ENCODE data around the gene LY9.
A peak's percentile ranks its signal among the peaks of the same experiment; 100 is the strongest.
"Not testable (repeated sequence)": the region's sequence is repeated elsewhere in the genome, so short reads cannot be mapped to it uniquely, and the experiment has no call there.

Gene LY9

GRCh38 chr1:160853754-160854153 is 57.8 kb downstream of the LY9 start:
- no peaks in the 10 kb centered on the region for H3K27me3 Mint-ChIP-seq
- no peaks in the 10 kb centered on the region for H3K36me3 Mint-ChIP-seq
- no peaks in the 10 kb centered on the region for H3K9me3 Mint-ChIP-seq (ENCODE audit: low read depth)
- no peak overlapping the region for H3K4me3 Mint-ChIP-seq
- peak overlapping the region; percentile 10 for H3K27ac Mint-ChIP-seq
- peaks cover 10% of the 10 kb centered on the region for H3K4me1 Mint-ChIP-seq (ENCODE audit: low read depth)

DNA sequence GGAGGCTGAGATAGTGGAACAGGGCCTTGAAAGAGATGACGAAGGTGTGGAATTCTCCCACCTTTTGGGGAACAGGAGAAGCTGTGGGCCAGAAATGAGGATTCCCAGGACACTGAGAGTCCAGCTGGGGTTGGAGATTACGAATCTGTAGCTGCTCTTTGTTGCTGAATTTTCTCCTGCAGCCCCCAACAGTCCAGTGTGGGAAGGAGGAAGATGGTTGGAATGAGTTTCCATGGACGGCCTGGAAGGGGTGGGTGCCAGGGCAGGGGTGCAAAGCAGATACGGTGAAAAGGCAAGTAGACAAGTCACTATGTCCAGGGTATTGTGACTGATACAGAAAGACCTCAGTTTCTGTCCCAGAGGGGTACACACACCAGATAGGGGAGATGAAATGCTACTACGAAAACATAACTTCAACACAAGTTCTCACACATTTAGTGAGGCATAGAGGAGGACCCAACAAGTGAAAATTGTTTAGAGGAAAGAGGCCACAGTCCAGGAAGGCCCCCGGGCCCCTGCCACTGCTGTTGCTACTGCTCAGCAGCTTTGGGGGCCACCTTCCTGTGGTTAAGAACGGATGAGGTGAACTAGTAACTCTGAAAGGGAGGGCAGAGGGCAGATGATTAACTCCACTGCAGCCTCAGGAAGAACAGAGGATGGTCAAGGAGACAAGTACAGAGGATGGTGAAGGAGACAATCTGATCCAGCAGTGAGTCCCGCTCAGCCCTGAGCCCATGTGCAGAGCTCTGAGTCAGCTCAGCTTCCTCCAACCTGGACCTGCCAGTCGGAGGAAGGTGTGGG is 59.4 kb downstream of the LY9 start:
- H3K4me3 Mint-ChIP-seq: no peak overlapping the region
- H3K4me1 Mint-ChIP-seq (ENCODE audit: low read depth): peaks cover 14% of the 10 kb centered on the region
- H3K9me3 Mint-ChIP-seq (ENCODE audit: low read depth): no peaks in the 10 kb centered on the region
- no peak overlapping the region for H3K27ac Mint-ChIP-seq
- peaks cover 3% of the 10 kb centered on the region for H3K36me3 Mint-ChIP-seq
- H3K27me3 Mint-ChIP-seq: no peaks in the 10 kb centered on the region

DNA sequence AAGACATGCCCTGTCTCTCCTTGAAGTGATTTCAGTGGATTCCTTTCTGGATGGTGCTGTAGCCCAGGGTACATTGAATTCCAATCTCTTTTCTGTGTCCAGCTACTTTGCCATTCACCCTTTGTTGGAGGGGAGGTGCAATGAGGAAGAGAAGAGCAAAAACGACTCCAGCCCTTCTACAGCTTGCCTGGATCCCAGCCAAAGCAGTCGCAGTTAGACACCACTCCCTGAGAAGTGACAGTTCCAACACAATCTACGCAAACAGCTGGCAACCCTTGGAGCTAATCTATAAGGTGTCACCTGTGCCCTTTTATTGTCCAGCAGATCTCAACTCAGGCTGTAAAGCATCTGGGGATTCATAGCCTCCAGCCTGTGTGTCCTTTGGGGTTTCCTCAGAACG is 62.1 kb downstream of the LY9 start:
- Mint-ChIP-seq H3K4me1 (ENCODE audit: low read depth) (peaks cover 28% of the 10 kb centered on the region), H3K4me3 (no peak overlapping the region), H3K27me3 (no peaks in the 10 kb centered on the region), H3K9me3 (ENCODE audit: low read depth) (no peaks in the 10 kb centered on the region), H3K27ac (no peak overlapping the region), H3K36me3 (peaks cover 3% of the 10 kb centered on the region)

DNA sequence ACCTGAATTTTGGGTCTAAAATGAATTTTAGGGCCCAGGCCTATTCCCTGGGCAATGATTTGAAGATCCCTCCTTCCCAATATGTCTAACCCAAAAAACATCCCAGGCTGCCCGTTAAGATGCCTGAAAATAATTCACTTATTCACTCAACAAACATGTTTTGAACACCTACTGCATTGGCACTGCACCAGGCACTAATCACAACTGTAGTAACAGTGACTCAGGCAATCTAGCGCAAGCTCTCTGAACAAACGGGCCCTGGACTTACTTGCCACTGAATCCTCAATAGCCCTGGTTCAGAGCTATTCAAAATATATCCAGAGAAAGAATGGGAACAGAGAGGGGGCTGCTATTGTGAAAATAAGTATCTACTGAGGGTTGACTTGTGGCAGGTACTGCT is 62.5 kb downstream of the LY9 start:
- no peak overlapping the region for H3K4me3 Mint-ChIP-seq
- H3K27ac Mint-ChIP-seq: no peak overlapping the region
- peaks cover 27% of the 10 kb centered on the region for H3K4me1 Mint-ChIP-seq (ENCODE audit: low read depth)
- peaks cover 3% of the 10 kb centered on the region for H3K36me3 Mint-ChIP-seq
- H3K9me3 Mint-ChIP-seq (ENCODE audit: low read depth): no peaks in the 10 kb centered on the region
- H3K27me3 Mint-ChIP-seq: no peaks in the 10 kb centered on the region

DNA sequence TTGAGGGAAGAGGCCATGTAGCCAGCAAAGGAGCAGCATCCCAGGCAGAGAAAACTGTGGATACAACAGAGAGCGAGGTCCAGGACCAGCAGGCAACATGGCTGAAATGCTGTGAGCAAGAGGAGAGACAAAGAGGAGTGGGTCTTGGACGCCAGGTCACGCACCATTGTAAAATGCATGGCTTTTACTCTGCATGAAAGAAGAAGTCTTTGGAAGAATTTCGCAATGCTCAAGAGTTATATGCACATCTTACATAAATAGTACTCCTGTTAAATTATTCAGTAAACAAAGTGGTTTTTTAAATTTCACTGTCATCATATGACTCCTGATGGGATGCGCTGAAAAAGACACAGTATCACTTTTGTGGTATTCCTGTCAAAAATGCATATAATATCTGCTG is 63.2 kb downstream of the LY9 start:
- Mint-ChIP-seq H3K27ac (no peak overlapping the region), H3K27me3 (no peaks in the 10 kb centered on the region), H3K4me1 (ENCODE audit: low read depth) (peaks cover 24% of the 10 kb centered on the region), H3K4me3 (no peak overlapping the region), H3K9me3 (ENCODE audit: low read depth) (no peaks in the 10 kb centered on the region), H3K36me3 (peaks cover 3% of the 10 kb centered on the region)

- Mint-ChIP-seq H3K27ac (no peak overlapping the region), H3K4me1 (ENCODE audit: low read depth) (peaks cover 23% of the 10 kb centered on the region), H3K9me3 (ENCODE audit: low read depth) (no peaks in the 10 kb centered on the region), H3K27me3 (no peaks in the 10 kb centered on the region), H3K4me3 (no peak overlapping the region), H3K36me3 (peaks cover 3% of the 10 kb centered on the region)
Measured at GRCh38 chr1:160860840-160861505, 65.0 kb downstream of the LY9 start.

- Mint-ChIP-seq H3K4me1 (ENCODE audit: low read depth) (peaks cover 23% of the 10 kb centered on the region), H3K4me3 (no peak within 1 kb of the TSS), H3K27ac (no peak within 1 kb of the TSS), H3K27me3 (no peaks in the 10 kb centered on the region), H3K9me3 (ENCODE audit: low read depth) (no peaks in the 10 kb centered on the region), H3K36me3 (peaks cover 3% of the 10 kb centered on the region)
Measured at GRCh38 chr1:160862203-160863060, 66.5 kb downstream of the LY9 start, which contains the start of gene CD244. TSS of gene CD244 (minus strand) at chr1:160862887. CDS start at chr1:160862677, 210 bp downstream.

GRCh38 chr1:160863061-160863773 is 67.2 kb downstream of the LY9 start:
- peaks cover 3% of the 10 kb centered on the region for H3K36me3 Mint-ChIP-seq
- no peak overlapping the region for H3K4me3 Mint-ChIP-seq
- no peaks in the 10 kb centered on the region for H3K27me3 Mint-ChIP-seq
- H3K27ac Mint-ChIP-seq: no peak overlapping the region
- H3K9me3 Mint-ChIP-seq (ENCODE audit: low read depth): no peaks in the 10 kb centered on the region
- peaks cover 29% of the 10 kb centered on the region for H3K4me1 Mint-ChIP-seq (ENCODE audit: low read depth)

GRCh38 chr1:160863774-160864131 is 67.8 kb downstream of the LY9 start:
- Mint-ChIP-seq H3K4me1 (ENCODE audit: low read depth) (peaks cover 29% of the 10 kb centered on the region), H3K36me3 (peaks cover 3% of the 10 kb centered on the region), H3K27ac (no peak overlapping the region), H3K4me3 (no peak overlapping the region), H3K9me3 (ENCODE audit: low read depth) (no peaks in the 10 kb centered on the region), H3K27me3 (no peaks in the 10 kb centered on the region)

DNA sequence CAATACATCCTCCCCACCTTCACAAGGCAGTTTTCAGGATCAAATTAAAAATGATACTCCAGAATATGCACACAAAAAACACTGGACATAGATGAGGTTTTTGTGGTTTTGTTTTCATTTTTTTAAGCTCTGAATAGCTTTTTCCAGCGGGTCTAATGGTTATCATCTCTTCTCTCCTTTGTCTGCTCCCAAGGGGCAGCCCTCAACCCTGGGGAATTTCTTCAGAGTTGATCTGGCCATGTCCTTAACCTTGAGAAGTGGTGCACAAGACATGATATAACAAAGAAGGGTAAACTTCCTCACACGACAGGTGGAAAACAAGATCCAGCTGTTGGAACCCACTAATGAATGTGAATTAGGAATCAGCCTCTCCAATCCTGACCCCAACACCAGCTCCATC is 68.2 kb downstream of the LY9 start:
- Mint-ChIP-seq H3K9me3 (ENCODE audit: low read depth) (no peaks in the 10 kb centered on the region), H3K36me3 (no peaks in the 10 kb centered on the region), H3K27me3 (no peaks in the 10 kb centered on the region), H3K27ac (no peak overlapping the region), H3K4me3 (no peak overlapping the region), H3K4me1 (ENCODE audit: low read depth) (peaks cover 28% of the 10 kb centered on the region)

DNA sequence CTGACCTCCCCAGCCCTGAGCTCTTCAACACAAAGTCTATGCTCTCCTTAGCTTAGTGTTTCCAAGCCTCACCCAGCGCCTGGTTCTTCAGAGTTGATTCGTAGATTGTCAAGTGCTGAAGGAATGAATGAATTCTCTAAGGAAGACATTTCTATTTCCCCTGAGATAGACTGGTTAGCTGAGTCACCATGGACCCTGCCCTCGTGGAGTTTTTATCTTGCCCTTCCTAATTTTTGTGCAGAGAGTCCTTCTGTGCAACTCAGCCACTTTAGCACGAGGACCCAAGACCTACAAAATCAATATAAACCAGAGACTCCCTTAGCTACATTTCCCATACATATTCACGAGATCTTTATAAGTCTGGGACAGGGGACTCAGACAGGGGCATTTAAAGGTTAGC is 69.4 kb downstream of the LY9 start:
- peaks cover 26% of the 10 kb centered on the region for H3K4me1 Mint-ChIP-seq (ENCODE audit: low read depth)
- H3K27ac Mint-ChIP-seq: no peak overlapping the region
- no peaks in the 10 kb centered on the region for H3K9me3 Mint-ChIP-seq (ENCODE audit: low read depth)
- H3K4me3 Mint-ChIP-seq: no peak overlapping the region
- no peaks in the 10 kb centered on the region for H3K27me3 Mint-ChIP-seq
- no peaks in the 10 kb centered on the region for H3K36me3 Mint-ChIP-seq

DNA sequence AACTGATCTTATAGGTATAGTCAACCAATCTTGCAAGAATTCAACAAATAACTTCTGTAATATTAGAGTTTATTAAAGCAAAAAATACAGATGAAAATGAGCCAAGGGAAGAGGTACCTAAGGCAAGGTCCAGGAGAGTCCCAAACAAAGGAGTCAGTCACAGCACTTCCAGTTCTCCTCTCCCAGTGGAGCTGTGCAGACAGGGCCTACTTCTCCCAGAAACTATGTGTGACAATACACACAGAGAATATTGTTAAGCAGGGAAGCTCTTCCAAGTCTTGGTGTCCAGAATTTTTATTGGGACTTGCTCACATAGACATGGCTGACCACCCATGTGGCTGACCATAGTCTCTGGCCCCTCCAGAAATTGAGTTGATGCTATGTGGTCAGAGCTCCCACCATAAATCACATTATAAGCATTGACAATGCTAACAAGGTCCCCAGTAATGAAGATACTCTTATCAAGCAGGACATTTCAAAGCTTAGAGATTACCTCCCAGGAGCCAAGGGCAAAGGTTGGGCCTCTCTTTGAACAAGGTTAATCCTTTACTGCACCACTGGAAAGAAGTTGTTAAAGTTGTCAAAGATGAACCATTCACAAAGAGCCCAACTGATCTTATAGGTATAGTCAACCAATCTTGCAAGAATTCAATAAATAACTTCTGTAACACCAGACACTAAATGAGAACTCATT is 70.2 kb downstream of the LY9 start:
- H3K36me3 Mint-ChIP-seq: no peaks in the 10 kb centered on the region
- no peak overlapping the region for H3K4me3 Mint-ChIP-seq
- no peaks in the 10 kb centered on the region for H3K27me3 Mint-ChIP-seq
- H3K27ac Mint-ChIP-seq: no peak overlapping the region
- peaks cover 25% of the 10 kb centered on the region for H3K4me1 Mint-ChIP-seq (ENCODE audit: low read depth)
- H3K9me3 Mint-ChIP-seq (ENCODE audit: low read depth): no peaks in the 10 kb centered on the region

GRCh38 chr1:160866695-160867260 is 70.8 kb downstream of the LY9 start:
- Mint-ChIP-seq H3K9me3 (ENCODE audit: low read depth) (no peaks in the 10 kb centered on the region), H3K27me3 (no peaks in the 10 kb centered on the region), H3K27ac (no peak overlapping the region), H3K4me1 (ENCODE audit: low read depth) (peaks cover 22% of the 10 kb centered on the region), H3K4me3 (no peak overlapping the region), H3K36me3 (no peaks in the 10 kb centered on the region)

GRCh38 chr1:160867651-160868050 is 71.7 kb downstream of the LY9 start:
- H3K4me3 Mint-ChIP-seq; H3K9me3 Mint-ChIP-seq (ENCODE audit: low read depth); H3K27ac Mint-ChIP-seq; H3K36me3 Mint-ChIP-seq; H3K27me3 Mint-ChIP-seq: not testable (repeated sequence)
- H3K4me1 Mint-ChIP-seq (ENCODE audit: low read depth): peaks cover 16% of the 10 kb centered on the region

Data from activated naive CD8-positive, alpha-beta T cell (primary cell).